ENCODE measurements around the gene AIDA. TPM values are rescaled to one million over a fixed set of nuclear protein-coding genes. Genes with fewer than 3 reads are reported as not detected.

AIDA gene
- total RNA-seq, 1 donor from 2014 or later: 62.3 TPM

- peak overlapping the region; percentile 67 for H3K27ac Mint-ChIP-seq
- H3K4me3 Mint-ChIP-seq (ENCODE audit: low read depth): peak overlapping the region; percentile 99
- peaks cover 10% of the 10 kb centered on the region for H3K4me1 Mint-ChIP-seq (ENCODE audit: low read depth)
- DNase-seq (ENCODE audit: low spot score, unreplicated experiment): peak; percentile 27
- H3K9me3 Mint-ChIP-seq (ENCODE audit: low read depth): no peaks in the 10 kb centered on the region
- H3K36me3 Mint-ChIP-seq (ENCODE audit: insufficient read depth): peaks cover 6% of the 10 kb centered on the region
- no peak for TF ChIP-seq CTCF (IDR thresholded peaks at IDR 0.05; ENCODE audit: unreplicated experiment)
- H3K27me3 Mint-ChIP-seq: no peaks in the 10 kb centered on the region
These were observed 705 bp downstream of the AIDA start for GRCh38 chr1:222711319-222712252.

- H3K36me3 Mint-ChIP-seq (ENCODE audit: insufficient read depth): peaks cover 17% of the 10 kb centered on the region
- H3K4me3 Mint-ChIP-seq (ENCODE audit: low read depth): peak overlapping the region; percentile 99
- H3K4me1 Mint-ChIP-seq (ENCODE audit: low read depth): peaks cover 10% of the 10 kb centered on the region
- peaks cover 10% of the 10 kb centered on the region for H3K9me3 Mint-ChIP-seq (ENCODE audit: low read depth)
- no peaks in the 10 kb centered on the region for H3K27me3 Mint-ChIP-seq
- TF ChIP-seq CTCF (IDR thresholded peaks at IDR 0.05; ENCODE audit: unreplicated experiment): no peak
- no peak for DNase-seq (ENCODE audit: low spot score, unreplicated experiment)
- no peak overlapping the region for H3K27ac Mint-ChIP-seq
These were observed 2.6 kb downstream of the AIDA start for GRCh38 chr1:222709700-222710153.

GRCh38 chr1:222706815-222707214 is 5.5 kb downstream of the AIDA start:
- peaks cover 18% of the 10 kb centered on the region for H3K4me1 Mint-ChIP-seq (ENCODE audit: low read depth)
- H3K27me3 Mint-ChIP-seq: no peaks in the 10 kb centered on the region
- DNase-seq (ENCODE audit: low spot score, unreplicated experiment): no peak
- peaks cover 27% of the 10 kb centered on the region for H3K36me3 Mint-ChIP-seq (ENCODE audit: insufficient read depth)
- no peak overlapping the region for H3K27ac Mint-ChIP-seq
- H3K4me3 Mint-ChIP-seq (ENCODE audit: low read depth): no peak overlapping the region
- H3K9me3 Mint-ChIP-seq (ENCODE audit: low read depth): peaks cover 18% of the 10 kb centered on the region
- TF ChIP-seq CTCF (IDR thresholded peaks at IDR 0.05; ENCODE audit: unreplicated experiment): peak; percentile 11

- Mint-ChIP-seq H3K36me3 (ENCODE audit: insufficient read depth) (peaks cover 33% of the 10 kb centered on the region), H3K27me3 (no peaks in the 10 kb centered on the region), H3K9me3 (ENCODE audit: low read depth) (peaks cover 18% of the 10 kb centered on the region), H3K4me1 (ENCODE audit: low read depth) (peaks cover 10% of the 10 kb centered on the region), H3K27ac (no peak overlapping the region), H3K4me3 (ENCODE audit: low read depth) (no peak overlapping the region)
- TF ChIP-seq CTCF (IDR thresholded peaks at IDR 0.05; ENCODE audit: unreplicated experiment): no peak
- no peak for DNase-seq (ENCODE audit: low spot score, unreplicated experiment)
These were observed 8.0 kb downstream of the AIDA start for GRCh38 chr1:222704260-222704659.

- no peak for TF ChIP-seq CTCF (IDR thresholded peaks at IDR 0.05; ENCODE audit: unreplicated experiment)
- H3K27ac Mint-ChIP-seq: peak overlapping the region; percentile 1
- H3K9me3 Mint-ChIP-seq (ENCODE audit: low read depth): peaks cover 18% of the 10 kb centered on the region
- H3K4me3 Mint-ChIP-seq (ENCODE audit: low read depth): no peak overlapping the region
- DNase-seq (ENCODE audit: low spot score, unreplicated experiment): no peak
- H3K36me3 Mint-ChIP-seq (ENCODE audit: insufficient read depth): peaks cover 32% of the 10 kb centered on the region
- H3K4me1 Mint-ChIP-seq (ENCODE audit: low read depth): peaks cover 10% of the 10 kb centered on the region
- no peaks in the 10 kb centered on the region for H3K27me3 Mint-ChIP-seq
These were observed 10.1 kb downstream of the AIDA start for GRCh38 chr1:222702210-222702609.

Data from progenitor cell of endocrine pancreas (in vitro differentiated cells).